Measurements from ENCODE around the gene MYF6. TPM values are rescaled to one million over a fixed set of nuclear protein-coding genes. Genes with fewer than 3 reads are reported as not detected.

Gene MYF6
- total and polyA plus RNA-seq, 10 donors: 0.03 to 0.04 TPM; not detected in 8

GRCh38 chr12:80756875-80757274 is 49.4 kb downstream of the MYF6 start:
- DNase-seq: no peak
- WGBS, 5 donors: 59 to 79% (median 63%) methylated on average over 1 of the region's 1 CpG
- no peaks in the 10 kb centered on the region for H3K9me3 ChIP-seq
- no peak for TF ChIP-seq POLR2AphosphoS5 (IDR thresholded peaks at IDR 0.05)
- no peak for TF ChIP-seq POLR2A (IDR thresholded peaks at IDR 0.05)
- no peaks in the 10 kb centered on the region for H3K4me1 ChIP-seq
- H3K27ac ChIP-seq: no peak overlapping the region
- intact Hi-C loops (cut with DNase I; ENCODE audit: low total_unique reads): no loop called here
- H3K4me3 ChIP-seq: no peak overlapping the region
- no peaks in the 10 kb centered on the region for H3K36me3 ChIP-seq
- H3K27me3 ChIP-seq (replicated peaks in 1 of 7): no peaks in the 10 kb centered on the region

Other genes starting within 250 kb of the MYF6 start
- gene MYF5, start 9.3 kb downstream of the MYF6 start, total RNA-seq: not detected
- not detected for gene MYF5, start 9.3 kb downstream of the MYF6 start, polyA plus RNA-seq
- gene LIN7A, start 230.3 kb downstream of the MYF6 start, total RNA-seq: 10 to 100 TPM; 12.0 to 31.6 (median 14.8) TPM
- 1 to 10 TPM; 1.7 to 2.4 (median 2.2) TPM for gene LIN7A, start 230.3 kb downstream of the MYF6 start, polyA plus RNA-seq